ENCODE results near the gene CAPNS2.

GRCh38 chr16:55559233-55559632 lies 7.3 kb upstream of the CAPNS2 start:
- no peak for TF ChIP-seq RAD21 (IDR thresholded peaks at IDR 0.05; ENCODE audit: low read depth)
- TF ChIP-seq FOXM1 (IDR thresholded peaks at IDR 0.05; ENCODE audit: borderline replicate concordance, low read depth), result no peak
- TF ChIP-seq TAF1 (IDR thresholded peaks at IDR 0.05; ENCODE audit: low read depth), result no peak
- TF ChIP-seq, protein P1, sequence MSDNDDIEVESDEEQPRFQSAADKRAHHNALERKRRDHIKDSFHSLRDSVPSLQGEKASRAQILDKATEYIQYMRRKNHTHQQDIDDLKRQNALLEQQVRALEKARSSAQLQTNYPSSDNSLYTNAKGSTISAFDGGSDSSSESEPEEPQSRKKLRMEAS (IDR thresholded peaks at IDR 0.05), result no peak
- TF ChIP-seq CEBPB (IDR thresholded peaks at IDR 0.05), result no peak
- TF ChIP-seq, protein P2, sequence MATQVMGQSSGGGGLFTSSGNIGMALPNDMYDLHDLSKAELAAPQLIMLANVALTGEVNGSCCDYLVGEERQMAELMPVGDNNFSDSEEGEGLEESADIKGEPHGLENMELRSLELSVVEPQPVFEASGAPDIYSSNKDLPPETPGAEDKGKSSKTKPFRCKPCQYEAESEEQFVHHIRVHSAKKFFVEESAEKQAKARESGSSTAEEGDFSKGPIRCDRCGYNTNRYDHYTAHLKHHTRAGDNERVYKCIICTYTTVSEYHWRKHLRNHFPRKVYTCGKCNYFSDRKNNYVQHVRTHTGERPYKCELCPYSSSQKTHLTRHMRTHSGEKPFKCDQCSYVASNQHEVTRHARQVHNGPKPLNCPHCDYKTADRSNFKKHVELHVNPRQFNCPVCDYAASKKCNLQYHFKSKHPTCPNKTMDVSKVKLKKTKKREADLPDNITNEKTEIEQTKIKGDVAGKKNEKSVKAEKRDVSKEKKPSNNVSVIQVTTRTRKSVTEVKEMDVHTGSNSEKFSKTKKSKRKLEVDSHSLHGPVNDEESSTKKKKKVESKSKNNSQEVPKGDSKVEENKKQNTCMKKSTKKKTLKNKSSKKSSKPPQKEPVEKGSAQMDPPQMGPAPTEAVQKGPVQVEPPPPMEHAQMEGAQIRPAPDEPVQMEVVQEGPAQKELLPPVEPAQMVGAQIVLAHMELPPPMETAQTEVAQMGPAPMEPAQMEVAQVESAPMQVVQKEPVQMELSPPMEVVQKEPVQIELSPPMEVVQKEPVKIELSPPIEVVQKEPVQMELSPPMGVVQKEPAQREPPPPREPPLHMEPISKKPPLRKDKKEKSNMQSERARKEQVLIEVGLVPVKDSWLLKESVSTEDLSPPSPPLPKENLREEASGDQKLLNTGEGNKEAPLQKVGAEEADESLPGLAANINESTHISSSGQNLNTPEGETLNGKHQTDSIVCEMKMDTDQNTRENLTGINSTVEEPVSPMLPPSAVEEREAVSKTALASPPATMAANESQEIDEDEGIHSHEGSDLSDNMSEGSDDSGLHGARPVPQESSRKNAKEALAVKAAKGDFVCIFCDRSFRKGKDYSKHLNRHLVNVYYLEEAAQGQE (IDR thresholded peaks at IDR 0.05; ENCODE audit: low read depth), result no peak
- TF ChIP-seq EGR1 (IDR thresholded peaks at IDR 0.05), result no peak
- TF ChIP-seq CREB1 (IDR thresholded peaks at IDR 0.05; ENCODE audit: low read depth), result no peak
